DLD1 (cell line): ENCODE results near the gene TP53RK.

ENCODE experiments used
- in situ Hi-C: cut with HindIII; loops from 2 replicates; pipeline ENCODE4 v1.10.0; 2017; ENCODE audit warnings: low sequenced_read_pairs

The TP53RK gene

DNA sequence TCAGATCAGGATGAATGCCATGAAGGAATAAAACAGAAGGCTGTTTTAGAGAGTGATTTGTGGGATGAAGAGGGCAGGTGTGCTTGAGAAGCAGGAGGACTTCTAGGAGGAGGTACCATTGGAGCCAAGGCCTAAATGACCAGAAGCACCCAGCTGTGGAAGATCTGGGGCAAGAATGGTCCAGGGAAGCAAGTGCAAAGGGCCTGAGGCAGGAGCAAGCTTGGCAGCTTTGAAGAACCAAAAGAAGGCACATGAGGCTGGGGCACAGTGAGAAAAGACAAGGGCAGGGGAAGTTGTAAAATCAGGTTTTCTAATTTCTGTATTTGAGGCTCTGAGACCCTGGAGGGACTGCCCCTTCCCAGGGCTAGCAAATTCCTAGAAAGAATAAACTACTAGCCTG, 47.8 kb downstream of the TP53RK start:
- in situ Hi-C loops, result no loop called here

DNA sequence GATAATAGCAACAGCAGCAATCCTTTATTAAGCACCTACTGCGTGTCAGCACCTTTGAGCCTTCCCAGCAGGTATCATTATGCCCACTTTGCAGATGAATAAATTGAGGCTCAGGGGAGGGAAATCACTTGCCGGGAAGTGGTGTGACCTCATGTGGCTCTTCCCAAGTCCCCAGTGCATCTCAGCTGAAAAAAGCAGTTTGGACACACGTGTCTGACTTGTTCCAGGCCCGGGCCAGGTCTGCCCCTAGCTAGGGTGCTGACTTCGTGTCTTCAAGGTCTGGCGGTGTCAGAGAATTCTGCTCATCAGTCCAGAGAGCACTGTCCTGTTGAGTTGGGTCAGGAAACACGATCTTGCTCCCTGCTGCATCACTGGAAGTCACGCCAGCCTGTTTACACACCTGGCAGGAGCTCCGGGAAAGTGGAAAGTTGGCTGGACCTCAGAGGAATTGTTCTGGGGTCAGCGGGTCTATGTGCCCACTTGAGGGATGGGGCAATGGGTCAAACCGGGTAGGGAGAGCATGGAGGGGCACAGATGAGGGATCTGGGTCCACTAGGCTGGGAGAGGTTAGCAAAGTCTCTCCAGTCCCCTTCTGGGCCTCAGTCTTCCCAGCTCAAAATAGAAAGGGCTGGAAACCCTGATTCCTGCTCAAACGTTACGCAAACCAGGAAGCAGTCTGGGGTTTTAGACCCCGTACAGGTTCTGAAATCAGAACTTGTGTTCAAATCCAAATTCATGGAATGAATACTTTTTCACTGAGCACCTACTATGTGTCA, 48.5 kb downstream of the TP53RK start:
- in situ Hi-C loops, result no loop called here

GRCh38 chr20:46640044-46640443, 49.2 kb downstream of the TP53RK start:
- in situ Hi-C loops, result no loop called here

DNA sequence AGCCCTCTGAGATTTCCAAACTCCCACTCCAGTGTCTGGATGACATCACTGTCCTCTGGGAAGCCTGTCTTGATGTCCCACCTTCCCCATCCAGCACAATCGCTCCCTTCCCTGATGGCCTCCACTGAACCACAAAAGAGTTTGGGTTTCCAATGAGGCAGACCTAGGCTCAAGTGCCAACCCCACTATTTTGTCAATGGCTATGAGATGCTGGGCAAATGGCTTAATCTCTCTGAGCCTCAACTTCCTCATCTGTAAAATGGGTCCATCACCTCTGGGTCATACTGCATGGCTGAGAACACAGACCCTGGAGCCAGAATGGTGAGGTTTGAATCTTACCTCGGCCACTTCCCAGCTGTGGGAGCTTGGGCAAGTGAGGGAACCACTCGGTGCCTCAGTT, 49.7 kb downstream of the TP53RK start:
- in situ Hi-C loops, result no loop called here

DNA sequence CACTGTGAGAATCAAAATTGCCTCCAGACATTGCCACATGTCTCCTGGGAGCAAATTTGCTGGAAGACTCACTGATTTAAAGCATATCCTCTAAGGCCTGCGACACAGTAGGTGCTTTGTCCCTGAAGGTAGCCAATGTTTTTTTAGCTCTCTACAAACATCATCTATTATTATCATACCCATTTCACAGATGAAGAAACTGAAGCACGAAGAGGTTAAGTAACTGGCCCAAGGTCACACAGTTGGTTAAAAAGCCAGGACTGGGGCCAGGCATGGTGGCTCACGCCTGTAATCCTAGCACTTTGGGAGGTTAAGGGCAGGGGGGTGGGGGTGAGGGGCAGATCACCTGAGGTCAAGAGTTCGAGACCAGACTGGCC, 50.4 kb downstream of the TP53RK start:
- in situ Hi-C loops, result no loop called here

DNA sequence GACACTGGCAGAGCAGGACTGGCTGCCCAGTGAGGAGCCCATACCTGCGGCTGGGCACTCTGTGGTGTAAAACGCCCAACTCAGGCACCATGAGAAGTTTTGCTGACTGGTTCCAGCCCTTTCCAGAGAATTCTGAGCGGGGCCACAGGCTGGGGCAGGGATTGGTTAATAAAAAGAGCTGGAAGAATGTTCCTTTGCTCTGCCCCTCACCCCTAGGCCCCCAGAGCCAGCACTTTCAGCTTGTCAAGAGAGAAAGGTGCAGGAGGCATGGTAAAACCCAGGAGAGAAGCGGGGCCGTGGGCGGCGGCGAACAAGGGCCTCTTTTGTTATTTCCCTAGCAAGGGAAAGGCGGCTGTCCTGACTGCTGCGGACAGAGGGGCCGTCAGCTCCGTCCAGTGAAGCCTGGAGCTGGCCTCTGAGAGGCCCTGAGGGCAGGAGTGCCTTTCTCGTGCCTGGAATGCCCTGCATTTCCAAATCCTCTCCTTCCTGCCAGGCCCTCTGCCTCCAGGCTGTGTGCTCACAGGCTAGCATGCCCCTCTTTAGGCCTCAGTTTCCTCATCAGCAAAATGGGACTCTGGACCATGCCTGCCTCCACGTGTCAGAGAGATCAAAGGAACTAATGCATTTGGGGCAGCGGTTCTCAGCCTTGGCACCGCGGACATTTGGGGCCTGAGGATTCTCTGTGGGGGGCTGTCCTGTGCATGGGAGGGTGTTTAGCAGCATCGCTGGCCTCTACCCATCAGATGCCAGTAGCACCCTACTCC, 50.9 kb downstream of the TP53RK start:
- in situ Hi-C loops, result no loop called here

DNA sequence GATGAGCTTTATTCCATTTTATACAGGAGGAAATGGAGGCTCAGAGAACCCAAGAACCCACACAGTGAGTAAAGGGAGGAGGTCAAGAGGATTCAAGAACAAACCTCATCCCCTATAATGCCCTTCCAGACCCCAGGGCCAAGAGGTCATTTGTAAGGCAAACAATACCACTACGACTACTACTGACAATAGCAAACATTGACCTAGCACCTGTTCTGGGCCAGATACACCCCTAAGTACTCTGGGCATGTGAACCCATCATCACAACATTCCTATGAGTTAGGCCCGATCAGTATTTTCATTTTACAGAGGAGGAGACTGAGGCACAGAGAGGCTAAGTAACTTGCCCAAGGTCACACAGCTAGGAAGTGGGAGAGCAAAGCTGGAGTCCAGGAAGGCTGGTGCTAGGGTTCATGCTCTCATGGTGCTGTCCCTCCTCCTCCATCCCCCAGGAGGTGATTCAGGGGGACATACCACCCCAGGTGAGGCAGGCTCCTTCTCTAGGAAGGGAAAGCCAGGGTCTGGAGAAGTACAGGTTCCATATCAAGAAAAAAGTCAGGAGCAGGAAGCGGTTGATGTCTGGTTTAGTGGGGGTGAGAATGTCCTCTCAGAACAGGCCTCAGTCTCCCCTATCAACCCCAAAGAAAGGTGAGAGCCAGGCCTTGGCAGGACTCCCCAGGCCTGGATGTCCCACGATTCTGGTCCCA, 51.7 kb downstream of the TP53RK start:
- in situ Hi-C loops, result no loop called here

DNA sequence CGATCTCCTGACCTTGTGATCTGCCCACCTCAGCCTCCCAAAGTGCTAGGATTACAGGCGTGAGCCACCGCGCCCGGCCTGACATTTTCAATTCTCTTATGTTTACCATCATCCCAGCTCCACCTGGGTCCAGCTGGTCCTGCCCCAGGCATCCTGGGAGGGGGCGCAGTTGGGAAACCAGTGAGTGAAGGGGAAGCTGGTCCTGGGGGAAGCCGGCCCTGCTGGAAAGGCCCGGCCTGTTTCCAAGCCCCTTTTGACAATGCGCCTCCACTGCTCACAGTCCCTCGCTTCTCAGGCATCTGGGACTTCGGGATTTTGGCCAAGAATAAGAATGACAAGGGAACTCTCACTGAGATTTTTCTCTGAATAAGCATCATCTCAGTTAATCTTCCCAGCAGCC, 52.2 kb downstream of the TP53RK start:
- in situ Hi-C loops, result no loop called here

GRCh38 chr20:46636514-46636913, 52.7 kb downstream of the TP53RK start:
- in situ Hi-C loops, result no loop called here

DNA sequence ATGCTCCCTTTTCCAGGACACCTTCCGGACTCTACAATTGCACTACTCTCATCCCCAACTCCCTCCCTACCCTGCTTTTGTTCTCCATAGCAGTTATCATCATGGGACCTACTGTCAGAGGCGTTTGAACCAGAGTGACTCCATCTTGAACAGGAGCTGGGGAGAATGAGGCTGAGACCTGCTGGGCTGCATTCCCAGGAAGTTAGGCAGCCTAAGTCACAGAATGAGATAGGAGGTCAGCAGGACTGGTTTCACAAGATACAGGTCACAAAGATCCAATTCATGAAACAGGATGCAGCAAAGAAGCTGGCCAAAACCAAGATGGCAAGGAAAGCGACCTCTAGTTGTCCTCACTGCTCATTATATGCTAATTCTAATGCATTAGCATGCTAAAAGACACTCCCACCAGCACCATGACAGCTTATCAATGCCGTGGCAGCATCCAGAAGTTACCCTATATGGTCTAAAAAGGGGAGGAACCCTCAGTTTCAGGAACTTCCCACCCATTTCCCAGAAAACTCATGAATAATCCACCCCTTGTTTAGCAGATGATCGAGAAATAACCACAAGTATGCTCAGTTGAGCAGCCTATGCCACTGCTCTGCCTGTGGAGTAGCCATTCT, 53.6 kb downstream of the TP53RK start:
- in situ Hi-C loops, result no loop called here

GRCh38 chr20:46634528-46634927, 54.7 kb downstream of the TP53RK start:
- in situ Hi-C loops, result no loop called here
